GM04503 (cell line): ENCODE measurements around the gene NQO2.
A peak's percentile ranks its signal among the peaks of the same experiment; 100 is the strongest.
"Not testable (repeated sequence)": the region's sequence is repeated elsewhere in the genome, so short reads cannot be mapped to it uniquely, and the experiment has no call there.

Experiments
- DNase-seq: peaks from one replicate; pipeline ENCODE4 v3.0.0-alpha.2; 2012; ENCODE audit warnings: low read depth

Gene NQO2

DNA sequence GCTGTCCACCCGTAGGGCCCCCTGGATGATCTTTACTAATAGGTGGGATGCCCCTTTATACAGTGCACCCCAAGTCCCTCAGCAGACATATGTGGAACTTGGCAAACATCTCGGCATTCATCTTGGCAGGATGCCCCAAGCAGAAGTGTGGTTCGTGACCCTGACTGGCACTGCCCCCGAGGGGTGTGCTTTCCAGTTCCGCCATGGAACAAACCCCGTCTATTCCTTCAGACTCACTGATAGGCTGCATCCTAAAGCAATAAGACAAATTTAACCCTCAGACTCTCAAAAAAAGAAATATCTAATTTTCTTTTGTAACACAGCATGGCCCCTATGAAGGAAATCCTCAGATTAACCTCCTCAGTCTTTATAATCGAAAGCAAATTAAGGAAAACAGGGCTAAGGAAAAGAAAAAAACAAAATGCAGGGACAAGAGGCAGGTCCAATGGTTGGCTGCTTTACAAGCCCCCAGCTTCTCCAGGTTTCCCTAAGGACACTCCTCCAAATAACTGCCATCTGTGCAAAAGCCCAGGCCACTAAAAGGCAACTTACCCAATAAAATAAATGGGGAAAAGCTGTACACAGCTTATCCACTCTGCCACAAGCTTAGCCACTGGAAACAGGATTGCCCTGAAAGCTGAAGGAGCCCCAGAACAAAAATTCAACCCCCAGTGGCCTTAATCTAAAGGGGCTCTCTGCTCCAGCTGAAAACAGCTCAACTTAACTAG lies 38.1 kb downstream of the NQO2 start:
- no peak for DNase-seq

DNA sequence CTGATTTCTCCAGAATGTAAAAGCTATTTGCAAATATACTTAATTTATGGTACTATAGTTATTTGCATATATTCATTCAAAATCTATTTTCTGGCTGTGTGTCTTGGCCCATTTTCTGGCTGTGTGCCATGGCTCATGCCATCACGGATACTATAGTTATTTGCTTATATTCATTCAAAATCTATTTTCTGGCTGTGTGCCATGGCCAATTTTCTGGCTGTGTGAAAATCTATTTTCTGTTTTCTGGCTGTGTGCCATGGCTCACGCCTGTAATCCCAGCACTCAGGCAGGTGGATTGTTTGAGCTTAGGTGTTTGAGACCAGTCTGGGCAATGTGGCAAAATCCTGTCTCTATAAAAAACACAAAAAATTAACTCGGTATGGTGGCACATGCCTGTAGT lies 39.7 kb downstream of the NQO2 start:
- no peak for DNase-seq

DNA sequence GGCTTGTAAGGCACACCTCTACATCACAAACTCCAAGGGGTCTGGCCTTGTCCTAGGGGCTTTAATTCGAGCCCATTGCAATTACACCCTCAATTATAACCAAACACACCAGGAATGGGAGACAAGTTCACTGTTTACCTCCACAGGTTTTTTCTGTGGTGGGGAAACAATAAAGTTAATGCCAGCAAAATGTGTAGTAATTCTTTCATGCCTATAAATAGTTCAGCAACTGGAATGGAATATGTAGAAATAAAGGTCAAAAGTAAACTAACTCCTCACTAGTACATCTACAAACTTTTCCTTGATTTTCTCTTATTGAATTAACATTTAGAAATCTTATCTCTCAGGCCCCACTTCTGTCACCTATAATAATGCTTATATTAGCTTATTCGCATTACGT lies 41.5 kb downstream of the NQO2 start:
- no peak for DNase-seq

DNA sequence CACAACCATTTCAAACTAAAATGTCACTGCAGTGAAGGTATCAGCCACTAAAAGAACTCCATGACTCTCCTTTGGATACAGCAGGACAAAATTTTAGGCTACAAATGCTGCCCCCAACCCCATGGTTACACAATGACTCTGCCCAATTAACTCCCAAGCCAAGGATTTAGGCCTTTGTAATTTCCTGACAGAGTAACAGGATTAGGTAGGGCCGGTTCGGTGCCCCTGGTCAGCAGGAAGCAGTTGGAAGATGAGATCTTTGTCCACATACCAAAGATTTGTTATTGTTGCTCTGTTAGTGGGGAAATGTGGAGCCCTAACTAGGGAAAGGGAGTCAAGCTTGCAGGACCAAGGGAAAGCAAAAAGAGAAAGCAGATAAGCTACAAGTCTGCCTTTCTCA lies 41.9 kb downstream of the NQO2 start:
- DNase-seq, result no peak

DNA sequence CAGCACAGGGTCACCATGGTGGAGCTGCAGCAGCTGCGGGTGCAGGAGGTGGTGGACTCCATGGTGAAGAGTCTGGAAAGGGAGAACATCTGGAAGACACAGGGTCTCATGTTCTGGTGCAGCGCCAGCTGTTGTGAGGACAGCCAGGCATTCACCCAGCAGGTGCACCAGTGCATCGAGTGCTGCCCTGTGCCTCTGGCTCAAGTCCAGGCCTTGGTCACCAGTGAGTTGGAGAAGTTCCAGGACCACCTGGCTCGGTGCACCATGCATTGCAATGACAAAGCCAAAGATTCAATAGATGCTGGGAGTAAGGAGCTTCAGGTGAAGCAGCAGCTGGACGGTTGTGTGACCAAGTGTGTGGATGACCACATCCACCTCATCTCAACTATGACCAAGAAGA lies 45.7 kb downstream of the NQO2 start:
- DNase-seq, result no peak

DNA sequence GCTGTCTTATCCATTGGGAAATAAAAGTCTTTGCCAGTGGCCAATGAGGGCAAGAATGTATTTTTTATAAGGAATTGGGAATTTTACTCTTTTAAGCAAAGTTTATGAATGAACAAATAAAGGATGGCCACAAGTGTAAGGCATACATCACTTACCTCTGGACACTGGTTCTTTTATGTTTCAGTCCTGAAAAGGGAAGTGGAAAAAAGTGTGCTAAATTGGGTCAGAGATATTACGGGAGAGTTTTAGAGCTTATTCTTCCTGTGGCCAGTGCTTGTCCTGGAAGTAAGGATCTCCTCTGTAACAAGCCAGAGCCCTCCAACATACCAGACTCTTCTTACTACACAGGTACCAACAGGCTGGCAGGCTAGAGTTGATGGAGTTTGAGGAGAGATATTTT lies 46.1 kb downstream of the NQO2 start:
- no peak for DNase-seq

DNA sequence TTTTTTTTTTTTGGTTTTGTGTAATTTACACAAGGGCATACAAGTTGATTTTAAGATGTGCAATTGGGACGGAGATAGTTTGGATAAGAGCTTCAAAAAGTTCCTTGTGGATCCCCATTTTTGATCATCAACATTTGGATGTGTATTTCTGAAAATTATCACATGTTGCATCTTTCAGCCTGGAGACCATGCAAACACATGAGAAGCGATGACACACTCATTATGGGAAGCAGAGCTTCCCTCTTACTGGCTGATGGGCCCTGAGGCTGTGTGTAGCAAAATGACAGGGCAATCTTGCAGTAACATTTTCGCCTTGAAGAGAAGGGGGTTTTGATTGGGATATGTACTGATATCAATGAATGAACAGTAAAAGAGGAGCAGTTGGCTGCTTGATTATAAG lies 46.6 kb downstream of the NQO2 start:
- DNase-seq, result no peak

DNA sequence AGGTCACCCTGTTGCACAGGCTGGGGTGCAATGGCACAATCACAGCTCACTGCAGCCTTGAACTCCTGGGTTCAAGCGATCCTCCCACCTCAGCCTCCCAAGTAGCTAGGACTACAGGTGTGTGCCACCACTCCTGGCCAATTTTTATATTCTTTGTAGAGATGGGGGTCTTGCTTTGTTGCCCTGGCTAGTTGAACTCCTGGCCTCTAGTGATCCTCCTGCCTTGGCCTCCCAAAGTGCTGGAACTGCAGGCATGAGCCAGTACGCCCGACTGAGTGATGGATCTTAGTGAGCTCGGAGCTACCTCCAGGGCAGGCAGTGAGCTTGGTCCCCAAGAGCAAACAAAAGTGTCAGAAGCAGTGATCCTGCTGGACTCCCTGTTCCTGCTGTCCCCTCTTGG lies 48.3 kb downstream of the NQO2 start:
- not testable (repeated sequence) for DNase-seq

DNA sequence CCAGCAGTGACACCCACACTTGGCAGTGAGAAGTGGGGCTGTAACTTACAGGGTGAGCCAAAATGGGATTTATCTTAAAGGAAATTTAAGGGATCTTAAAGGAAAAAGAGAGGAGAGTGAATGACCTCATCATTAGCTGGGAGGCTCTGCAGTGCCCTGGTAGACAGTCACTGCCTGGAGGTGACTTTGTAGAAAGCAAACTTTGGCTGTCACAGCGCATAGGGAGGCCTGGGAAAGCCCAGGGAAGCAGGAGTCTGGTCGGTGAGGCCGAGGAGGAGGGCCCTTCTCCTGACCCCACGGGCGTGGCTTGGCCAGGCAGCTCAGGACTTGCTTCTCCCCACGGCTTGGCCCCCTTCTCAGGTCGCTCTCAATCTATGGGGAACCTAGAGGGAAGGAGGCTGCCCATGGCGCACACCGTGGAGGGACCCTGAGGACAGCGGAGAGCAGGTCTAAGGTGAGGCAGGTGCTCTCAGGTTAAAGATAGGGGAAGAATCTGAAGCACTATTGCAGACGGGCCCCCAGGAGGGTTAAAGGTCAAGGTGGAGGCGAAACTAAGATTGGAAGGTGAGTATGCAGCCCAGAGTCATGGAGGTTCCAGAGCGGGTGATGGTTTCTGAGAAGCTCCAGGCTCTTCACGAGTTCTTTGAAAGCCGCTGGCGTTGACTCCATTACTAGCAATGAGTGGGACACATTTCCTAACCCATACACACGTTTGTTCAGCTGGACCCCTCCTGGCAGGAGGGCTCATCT lies 53.0 kb downstream of the NQO2 start:
- DNase-seq, result no peak

DNA sequence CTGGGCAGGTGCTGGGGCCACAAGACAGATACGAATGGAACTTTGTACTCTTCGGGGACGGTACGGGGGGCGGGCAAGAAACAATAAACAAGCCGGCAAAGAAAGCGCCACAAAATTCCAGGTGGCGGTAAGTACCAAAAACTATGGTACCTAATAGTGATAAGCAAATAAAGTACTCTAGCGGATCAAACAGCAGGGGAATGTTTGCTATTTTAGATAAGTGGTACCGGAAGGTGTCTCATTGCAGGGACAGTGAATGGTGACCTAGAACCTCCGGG lies 53.5 kb downstream of the NQO2 start:
- no peak for DNase-seq

DNA sequence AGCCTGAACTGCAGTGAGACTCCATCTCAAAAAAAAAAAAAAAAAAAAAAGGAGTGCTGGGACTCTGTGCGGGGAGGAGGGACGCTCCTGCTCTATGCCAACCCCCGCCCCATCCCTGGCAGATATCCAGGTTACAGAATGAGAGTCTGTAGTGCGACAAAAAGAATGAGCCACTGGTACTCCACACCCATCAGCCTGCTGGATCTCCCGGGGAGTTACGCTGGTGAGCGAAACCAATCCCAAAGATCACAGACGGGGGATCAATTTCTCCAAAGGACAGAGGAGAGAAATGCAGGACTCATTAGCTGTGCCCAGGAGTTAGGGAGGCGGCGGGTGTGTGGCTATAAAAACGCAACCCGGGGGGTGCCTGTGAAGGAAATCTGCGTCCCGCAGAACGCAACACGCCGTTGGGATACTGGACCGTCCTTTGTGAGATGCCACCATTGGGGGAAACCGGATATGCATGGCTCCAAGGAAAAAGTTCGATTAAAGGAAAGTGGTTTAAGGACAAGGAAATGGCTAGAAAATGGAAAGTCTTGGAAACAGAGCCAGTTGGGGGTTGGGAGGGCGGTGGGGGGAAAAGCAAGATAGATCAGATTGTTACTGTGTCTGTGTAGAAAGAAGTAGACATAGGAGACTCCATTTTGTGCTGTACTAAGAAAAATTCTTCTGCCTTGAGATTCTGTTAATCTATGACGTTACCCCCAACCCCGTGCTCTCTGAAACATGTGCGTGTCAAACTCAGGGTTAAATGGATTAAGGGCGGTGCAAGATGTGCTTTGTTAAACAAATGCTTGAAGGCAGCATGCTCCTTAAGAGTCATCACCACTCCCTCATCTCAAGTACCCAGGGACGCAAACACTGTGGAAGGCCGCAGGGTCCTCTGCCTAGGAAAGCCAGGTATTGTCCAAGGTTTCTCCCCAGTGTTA lies 54.8 kb downstream of the NQO2 start:
- not testable (repeated sequence) for DNase-seq

DNA sequence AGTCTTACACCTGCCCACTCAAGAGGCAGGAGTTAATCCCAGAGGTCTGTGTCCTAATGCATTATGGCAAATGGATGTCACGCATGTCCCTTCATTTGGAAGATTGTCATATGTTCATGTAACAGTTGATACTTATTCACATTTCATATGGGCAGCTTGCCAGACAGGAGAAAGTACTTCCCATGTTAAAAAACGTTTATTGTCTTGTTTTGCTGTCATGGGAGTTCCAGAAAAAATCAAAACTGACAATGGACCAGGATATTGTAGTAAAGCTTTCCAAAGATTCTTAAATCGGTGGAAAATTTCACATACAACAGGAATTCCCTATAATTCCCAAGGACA lies 55.4 kb downstream of the NQO2 start:
- not testable (repeated sequence) for DNase-seq

DNA sequence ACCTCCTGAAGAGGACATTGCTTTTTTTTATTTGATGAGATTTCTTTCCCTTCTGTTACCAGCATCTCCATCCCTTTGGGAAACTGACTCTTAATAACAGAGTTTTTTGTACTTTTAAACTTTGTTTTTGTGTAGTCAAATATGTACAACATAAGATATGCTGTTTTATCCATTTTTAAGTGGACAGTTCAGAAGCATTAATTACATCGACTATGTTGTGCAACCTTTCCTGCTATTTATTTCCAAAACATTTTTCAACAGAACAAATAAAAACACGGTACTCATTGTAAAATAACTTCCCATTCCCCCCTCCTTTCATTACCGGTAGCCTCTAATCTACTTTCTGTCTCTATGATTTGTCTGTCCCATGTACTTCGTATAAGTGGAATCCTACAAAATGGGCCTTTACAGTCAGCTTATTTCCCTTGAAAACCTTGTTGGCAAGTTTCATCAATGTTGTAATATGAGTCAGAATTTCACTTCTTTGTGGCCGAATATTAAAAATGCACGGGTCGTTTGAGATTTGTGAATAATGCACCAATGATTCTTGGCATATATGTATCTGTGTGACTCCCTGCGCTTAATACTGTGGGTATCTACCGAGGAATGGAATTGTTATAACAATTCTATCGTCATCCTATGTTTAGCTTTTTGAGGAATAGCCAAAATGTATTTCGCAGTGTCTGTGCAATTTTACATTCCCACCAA lies 57.5 kb downstream of the NQO2 start:
- DNase-seq, result no peak

DNA sequence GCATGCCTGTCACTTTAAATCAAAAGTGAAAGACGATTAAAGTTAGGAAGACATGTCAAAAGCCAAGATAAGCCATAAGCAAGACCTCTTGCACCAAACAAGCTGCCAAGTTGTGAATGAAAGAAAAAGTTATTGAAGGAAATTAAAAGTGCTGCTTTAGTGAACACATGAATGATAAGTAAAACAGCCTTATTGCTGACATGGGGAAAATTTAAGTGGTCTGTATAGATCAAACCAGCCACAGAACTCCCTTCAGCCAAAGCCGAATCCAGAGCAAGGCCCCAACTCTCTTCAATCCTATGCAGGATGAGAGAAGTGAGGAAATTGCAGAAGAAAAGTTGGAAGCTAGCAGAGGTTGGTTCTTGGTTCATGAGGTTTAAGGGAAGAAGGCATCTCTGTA lies 59.3 kb downstream of the NQO2 start:
- DNase-seq, result no peak

DNA sequence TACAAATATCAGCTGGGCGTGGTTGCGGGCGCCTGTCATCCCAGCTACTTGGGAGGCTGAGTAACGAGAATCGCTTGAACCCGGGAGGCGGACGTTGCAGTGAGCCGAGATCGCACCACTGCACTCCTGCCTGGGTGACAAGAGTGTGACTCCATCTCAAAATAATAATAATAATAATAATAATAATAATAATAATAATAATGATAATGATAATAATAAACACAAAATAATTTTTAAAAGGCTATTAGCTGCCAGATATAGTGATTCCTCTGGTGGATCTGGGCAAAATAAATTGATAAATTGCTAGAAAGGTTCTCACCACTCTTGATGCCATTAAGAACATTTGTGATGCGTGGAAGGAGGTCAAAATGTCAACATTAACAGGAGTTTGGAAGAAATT lies 60.4 kb downstream of the NQO2 start:
- DNase-seq, result not testable (repeated sequence)

DNA sequence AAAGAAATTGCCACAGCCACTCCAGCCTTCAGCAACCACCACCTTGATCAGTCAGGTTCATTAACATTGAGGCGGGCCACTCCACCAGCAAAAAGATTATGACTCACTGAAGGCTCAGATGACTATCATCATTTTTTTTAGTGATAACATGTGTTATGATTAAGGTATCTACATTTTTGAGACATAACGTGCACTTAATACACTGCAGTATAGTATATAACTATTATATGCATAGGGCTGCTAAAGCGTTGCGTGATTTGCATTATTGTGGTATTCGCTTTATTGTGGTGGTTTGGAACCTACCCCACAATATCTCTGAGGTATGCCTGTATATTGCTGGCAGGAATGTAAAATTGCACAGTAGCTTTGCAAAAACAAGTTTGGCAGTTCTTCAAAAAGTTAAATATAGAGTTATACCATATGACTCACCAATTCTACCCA lies 61.8 kb downstream of the NQO2 start:
- no peak for DNase-seq

DNA sequence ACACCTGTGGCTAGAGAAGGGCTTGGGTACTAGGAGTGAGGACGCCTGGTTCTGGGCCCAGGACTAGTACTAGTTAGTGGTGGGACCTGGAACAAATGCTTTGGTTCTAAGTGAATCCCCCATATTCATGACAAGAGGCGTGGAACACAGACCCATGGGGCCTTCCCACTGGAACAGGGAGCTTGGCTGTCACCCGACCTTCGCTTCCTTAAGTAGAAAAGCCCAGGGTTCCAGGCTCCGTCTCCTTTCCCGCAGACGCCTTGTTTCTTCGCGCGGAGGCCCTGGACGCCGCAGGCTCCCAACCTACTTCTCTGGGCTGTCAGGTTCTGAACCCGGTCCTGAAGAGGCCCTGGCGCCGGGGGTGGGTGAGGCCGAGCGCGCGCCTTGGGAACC lies 63.6 kb downstream of the NQO2 start:
- not testable (repeated sequence) for DNase-seq

DNA sequence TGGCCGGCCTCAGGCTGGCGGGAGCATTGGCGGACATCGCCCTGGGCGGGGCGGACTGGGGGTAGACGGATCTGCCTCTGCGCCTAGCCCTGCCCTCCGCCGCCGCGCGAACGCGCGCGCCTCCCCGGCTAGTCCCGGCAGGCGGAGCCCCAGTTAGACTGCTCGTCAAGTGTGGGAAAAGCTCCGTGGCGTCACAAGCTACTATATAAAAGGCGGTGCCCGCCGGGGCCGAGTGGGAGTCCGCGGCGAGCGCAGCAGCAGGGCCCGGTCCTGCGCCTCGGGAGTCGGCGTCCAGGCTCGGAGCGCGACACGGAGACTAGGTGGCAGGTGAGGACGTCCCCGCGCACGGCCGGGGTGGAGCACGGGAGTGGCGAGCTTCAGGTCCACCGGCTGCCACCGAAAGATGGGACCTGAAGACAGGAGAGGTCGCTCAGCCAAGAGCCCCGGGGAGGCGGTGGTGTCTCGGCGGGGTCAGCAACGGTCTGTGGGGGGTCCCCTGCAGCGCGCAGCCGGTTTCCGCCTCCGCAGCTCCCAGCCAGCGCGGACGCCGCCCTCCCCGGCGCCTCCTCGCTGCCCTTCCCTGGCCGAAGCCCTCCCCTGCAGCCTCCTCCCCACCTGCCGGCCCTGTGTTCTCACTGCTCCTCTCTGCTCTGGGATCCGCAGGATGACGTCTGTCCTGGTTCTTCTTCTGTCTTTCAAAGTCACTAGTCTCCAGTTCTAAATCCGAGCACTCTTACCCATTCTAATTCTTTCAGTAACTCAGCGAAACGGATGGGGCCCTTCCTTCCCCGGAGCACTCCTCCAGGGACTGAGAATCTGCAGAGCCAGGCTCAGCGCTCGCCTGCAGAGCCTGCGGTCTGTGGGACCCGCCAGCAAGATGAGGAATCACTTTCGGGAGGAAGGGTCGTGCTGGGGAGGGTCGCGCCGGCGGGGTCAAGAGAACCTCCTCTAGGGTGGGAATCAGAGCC lies 64.3 kb downstream of the NQO2 start:
- peak; percentile 69 for DNase-seq

DNA sequence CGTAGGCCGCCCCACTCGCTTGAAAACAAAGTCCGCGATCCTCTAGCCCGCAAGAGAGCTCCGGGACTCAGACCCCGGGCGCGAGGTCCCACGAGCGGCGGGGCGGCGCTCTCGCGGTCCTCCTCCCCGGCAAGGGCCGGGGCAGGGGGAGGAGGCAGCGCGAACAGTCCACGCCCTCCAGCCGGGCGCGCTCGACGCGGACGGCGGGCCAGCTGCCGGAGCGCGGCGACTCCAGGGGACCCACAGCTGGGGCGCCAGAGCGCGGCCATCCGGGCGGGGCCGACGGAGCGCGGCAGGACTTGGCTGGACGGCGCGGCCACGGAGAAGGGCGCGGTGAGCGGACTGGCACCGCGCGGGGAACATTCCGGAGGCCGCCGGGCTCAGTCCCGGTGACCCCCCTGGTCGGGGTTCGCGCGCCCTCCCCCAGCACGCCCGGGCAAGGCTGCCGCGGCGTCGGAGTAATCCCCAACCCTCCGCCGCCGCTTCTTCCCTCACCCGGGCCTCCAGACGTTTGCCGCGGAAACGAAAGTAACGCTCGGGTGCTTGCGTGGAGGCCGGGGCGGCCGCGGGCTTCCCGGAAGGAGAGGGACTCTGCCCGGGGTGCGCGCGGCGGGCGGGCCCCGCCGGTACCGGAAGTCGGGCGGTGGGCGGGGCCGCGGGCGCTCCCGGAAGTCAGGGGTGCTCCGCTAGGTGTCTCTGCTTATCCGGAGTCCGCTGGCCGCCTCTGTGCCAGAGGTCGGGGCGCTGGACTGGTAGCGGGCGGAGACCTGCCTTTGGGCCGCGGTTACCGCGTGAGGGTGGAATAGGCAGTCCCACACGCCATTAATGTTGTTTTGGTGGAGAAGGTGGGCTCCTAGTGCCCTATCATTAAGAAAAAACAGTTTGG lies 68.9 kb downstream of the NQO2 start, which contains the start of gene RIPK1:
RIPK1 (plus strand) TSS at position 166 of the 886 bp plus-strand sequence. CDS start 8,330 bp downstream, outside the sequence.
- peak; percentile 37 for DNase-seq
